Uterus (tissue), 4 donors: ENCODE data around the gene CACNA1D. TPM values are rescaled to one million over a fixed set of nuclear protein-coding genes. Genes with fewer than 3 reads are reported as not detected.

ENCODE experiments used
- DNase-seq, 2 donors: peaks; one replicate each; pipeline ENCODE4 v3.0.0-alpha.2; 2019 to 2020
- H3K27ac ChIP-seq, 2 donors: fragments of 200-600 bp; sonication (generic); 1 replicate in 1 of 2; 2 replicates in 1 of 2; pipeline ENCODE4 v1.5.1; 2016 to 2018
- H3K27me3 ChIP-seq, 2 donors: fragments of 200-600 bp; sonication (generic); one replicate each; pipeline ENCODE4 v1.5.1; 2018 to 2019; ENCODE audit warnings: control low read depth in 1 of 2
- H3K36me3 ChIP-seq, 2 donors: fragments of 200-600 bp; sonication (generic); one replicate each; pipeline ENCODE4 v1.5.1; 2019; ENCODE audit warnings: control low read depth in 1 of 2
- H3K4me1 ChIP-seq, 2 donors: fragments of 200-600 bp; sonication (generic); one replicate each; pipeline ENCODE4 v1.5.1; 2018 to 2019; ENCODE audit warnings: control low read depth in 1 of 2
- H3K4me3 ChIP-seq, 2 donors: fragments of 200-600 bp; sonication (generic); 1 replicate in 1 of 2; 2 replicates in 1 of 2; pipeline ENCODE4 v1.5.1; 2018 to 2019; ENCODE audit warnings: mild to moderate bottlenecking in 1 of 2
- H3K9me3 ChIP-seq, 2 donors: fragments of 200-600 bp; sonication (generic); one replicate each; pipeline ENCODE4 v1.5.1; 2019; ENCODE audit warnings: control low read depth in 1 of 2
- CTCF ChIP-seq, 4 experiments: fragments of 200-600 bp in 2 of 4; fragments of 450-650 bp in 2 of 4; sonication (generic) in 2 of 4; IDR thresholded peaks; one replicate each; pipeline ENCODE4 v1.5.1; 2016 to 2019; ENCODE audit warnings: antibody characterized with exemption in 4 of 4, mild to moderate bottlenecking in 2 of 4, moderate library complexity in 1 of 4
- POLR2A ChIP-seq, 2 donors: fragments of 450-650 bp; IDR thresholded peaks; one replicate each; pipeline ENCODE4 v1.6.1; 2016; ENCODE audit warnings: antibody characterized with exemption in 2 of 2, mild to moderate bottlenecking in 1 of 2, moderate library complexity in 1 of 2
- intact Hi-C: fragments of 100-400 bp; cut with DNase I; formaldehyde crosslinking; loops from one replicate; pipeline ENCODE4 v1.15.1; 2023; ENCODE audit warnings: low total_unique reads
- total RNA-seq, 4 donors: library from RNA; depleted of rRNA in 3 of 4; stranded (reverse); fragments of >200 nt in 3 of 4; gene quantifications; one replicate each; pipeline versions ENCODE4 v1.1.0 to v1.2.4, GENCODE V29; 2014 to 2023
- donor health status: DM: yes; HTN: yes; CAD: no.

Gene CACNA1D
- total RNA-seq, 4 donors from 2014 or later, result 0.88 to 97.5 (median 63.4) TPM

DNA sequence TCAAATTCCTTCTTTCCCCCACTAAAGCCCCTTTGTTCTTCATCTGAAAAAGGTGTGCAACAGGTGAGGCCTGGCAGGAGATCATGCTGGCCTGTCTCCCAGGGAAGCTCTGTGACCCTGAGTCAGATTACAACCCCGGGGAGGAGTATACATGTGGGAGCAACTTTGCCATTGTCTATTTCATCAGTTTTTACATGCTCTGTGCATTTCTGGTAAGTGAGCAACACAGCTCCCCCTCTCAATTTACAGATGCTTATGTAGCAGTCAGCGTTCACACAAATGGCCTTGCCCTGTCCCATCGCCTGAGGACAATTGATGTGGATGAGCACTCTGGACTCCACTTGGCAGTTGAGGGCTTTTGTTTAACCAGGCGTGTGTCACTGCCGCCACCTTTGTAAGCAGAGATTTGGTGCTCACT is 281.4 kb downstream of the CACNA1D start:
- H3K27me3 ChIP-seq, result no peaks in the 10 kb centered on the region
- no peaks in the 10 kb centered on the region for H3K9me3 ChIP-seq
- no peaks in the 10 kb centered on the region for H3K36me3 ChIP-seq
- peaks cover 0 to 9% of the 10 kb centered on the region in 2 donors for H3K4me1 ChIP-seq
- H3K4me3 ChIP-seq, result no peak overlapping the region
- H3K27ac ChIP-seq, result peak overlapping the region; percentile 48 to 58
- no peak for DNase-seq
- intact Hi-C loops, result no loop called here
- TF ChIP-seq CTCF (IDR thresholded peaks at IDR 0.05) (no peak), POLR2A (IDR thresholded peaks at IDR 0.05) (no peak)

DNA sequence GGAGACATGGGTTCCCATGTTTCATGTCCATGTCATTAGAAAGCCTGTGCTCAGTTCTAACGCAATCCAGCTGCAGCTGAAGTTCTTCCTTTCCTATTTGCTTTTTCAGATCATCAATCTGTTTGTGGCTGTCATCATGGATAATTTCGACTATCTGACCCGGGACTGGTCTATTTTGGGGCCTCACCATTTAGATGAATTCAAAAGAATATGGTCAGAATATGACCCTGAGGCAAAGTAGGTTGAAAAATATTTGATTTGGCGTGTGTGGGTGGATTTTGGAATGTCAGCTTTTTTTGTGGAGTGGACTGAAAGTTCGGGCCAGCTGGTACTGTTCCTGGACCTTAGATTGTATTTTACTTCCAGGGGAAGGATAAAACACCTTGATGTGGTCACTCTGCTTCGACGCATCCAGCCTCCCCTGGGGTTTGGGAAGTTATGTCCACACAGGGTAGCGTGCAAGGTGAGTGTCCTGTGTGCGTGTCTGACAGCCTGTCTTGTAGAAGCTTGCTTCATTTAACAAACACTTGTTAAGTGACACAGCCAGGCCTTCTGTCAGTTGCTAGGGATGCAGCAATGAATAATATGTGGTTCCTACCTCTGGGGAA is 282.2 kb downstream of the CACNA1D start:
- no peaks in the 10 kb centered on the region for H3K9me3 ChIP-seq
- H3K27me3 ChIP-seq, result no peaks in the 10 kb centered on the region
- DNase-seq, result no peak
- H3K27ac ChIP-seq, result peak overlapping the region; percentile 48 to 58
- TF ChIP-seq CTCF (IDR thresholded peaks at IDR 0.05) (no peak), POLR2A (IDR thresholded peaks at IDR 0.05) (no peak)
- peaks cover 0 to 9% of the 10 kb centered on the region in 2 donors for H3K4me1 ChIP-seq
- H3K4me3 ChIP-seq, result no peak overlapping the region
- H3K36me3 ChIP-seq, result no peaks in the 10 kb centered on the region
- intact Hi-C loops, result no loop called here

- H3K27ac ChIP-seq, result peak overlapping the region in 1 of 2 donors; percentile 48
- H3K27me3 ChIP-seq, result no peaks in the 10 kb centered on the region
- intact Hi-C loops, result no loop called here
- TF ChIP-seq CTCF (IDR thresholded peaks at IDR 0.05) (no peak), POLR2A (IDR thresholded peaks at IDR 0.05) (no peak)
- DNase-seq, result no peak
- no peaks in the 10 kb centered on the region for H3K36me3 ChIP-seq
- H3K4me3 ChIP-seq, result no peak overlapping the region
- H3K4me1 ChIP-seq, result peaks cover 0 to 9% of the 10 kb centered on the region in 2 donors
- H3K9me3 ChIP-seq, result no peaks in the 10 kb centered on the region
Measured at GRCh38 chr3:53777468-53777867, 283.1 kb downstream of the CACNA1D start.

DNA sequence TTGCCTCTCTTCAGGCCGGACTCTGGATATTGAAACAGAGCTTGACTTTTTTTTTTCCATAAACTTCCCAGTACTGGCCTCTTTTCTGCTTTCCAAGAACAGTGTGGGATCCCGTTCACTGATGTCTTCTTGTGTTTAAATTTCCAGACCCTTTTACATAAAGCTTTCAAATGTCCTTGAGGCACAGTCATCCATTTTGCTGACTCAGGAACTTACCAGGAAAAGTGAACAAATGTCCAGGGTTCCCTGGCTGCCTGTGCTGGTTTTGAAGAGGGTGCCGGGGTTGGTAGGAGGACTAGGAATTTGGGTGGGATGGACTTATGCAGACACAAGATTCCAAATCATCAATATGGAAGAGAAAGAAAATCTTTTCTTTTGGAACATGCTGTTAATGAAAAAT is 283.7 kb downstream of the CACNA1D start:
- TF ChIP-seq CTCF (IDR thresholded peaks at IDR 0.05) (no peak), POLR2A (IDR thresholded peaks at IDR 0.05) (no peak)

DNA sequence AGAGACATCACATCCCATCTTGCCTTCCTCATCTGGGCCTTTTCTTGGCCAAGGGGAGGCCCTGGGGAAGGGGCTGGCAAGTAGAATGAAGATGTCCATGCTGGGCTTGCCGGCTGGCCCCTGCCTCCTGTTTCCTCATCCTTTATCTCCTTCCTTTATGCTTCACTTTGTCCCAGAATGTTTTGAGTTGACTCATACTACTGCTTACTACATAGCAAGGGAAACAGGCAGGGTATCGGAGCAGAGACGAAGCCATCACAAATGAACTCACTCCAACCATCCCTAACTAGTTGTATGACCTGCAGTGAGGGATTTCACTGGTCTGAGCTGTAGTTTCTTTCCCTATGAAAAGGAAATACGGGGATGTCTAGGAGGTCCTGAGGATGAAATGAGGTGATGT is 285.8 kb downstream of the CACNA1D start:
- H3K27ac ChIP-seq, result no peak overlapping the region
- H3K4me3 ChIP-seq, result no peak overlapping the region
- DNase-seq, result no peak
- no peaks in the 10 kb centered on the region for H3K36me3 ChIP-seq
- H3K9me3 ChIP-seq, result no peaks in the 10 kb centered on the region
- peaks cover 0 to 9% of the 10 kb centered on the region in 2 donors for H3K4me1 ChIP-seq
- no peaks in the 10 kb centered on the region for H3K27me3 ChIP-seq
- TF ChIP-seq CTCF (IDR thresholded peaks at IDR 0.05) (no peak), POLR2A (IDR thresholded peaks at IDR 0.05) (no peak)
- intact Hi-C loops, result no loop called here

More for the DNA sequence above, 283.7 kb downstream of the CACNA1D start:
- Histone ChIP-seq H3K27me3 (no peaks in the 10 kb centered on the region), H3K4me3 (no peak overlapping the region), H3K36me3 (no peaks in the 10 kb centered on the region), H3K27ac (no peak overlapping the region), H3K9me3 (no peaks in the 10 kb centered on the region), H3K4me1 (peaks cover 0 to 9% of the 10 kb centered on the region in 2 donors)
- DNase-seq, result no peak
- intact Hi-C loops, result no loop called here
